Thymus (tissue), 11 donors: ENCODE results near the gene MLKL. TPM values are rescaled to one million over a fixed set of nuclear protein-coding genes. Genes with fewer than 3 reads are reported as not detected.
A peak's percentile ranks its signal among the peaks of the same experiment; 100 is the strongest.

Source experiments
- DNase-seq, 9 donors: peaks; one replicate each; pipeline ENCODE4 v3.0.0-alpha.2; 2013; ENCODE audit warnings: low spot score in 9 of 9, low read depth in 6 of 9, missing footprints in 1 of 9
- H3K27ac ChIP-seq, 2 donors: one replicate each; pipeline ENCODE4 v1.5.1; 2013; ENCODE audit warnings: control low read depth in 1 of 2, low read depth in 1 of 2, low read length in 1 of 2, mild to moderate bottlenecking in 1 of 2, moderate library complexity in 1 of 2
- H3K27me3 ChIP-seq, 2 donors: one replicate each; pipeline ENCODE4 v1.5.1; 2013; ENCODE audit warnings: low read length in 1 of 2; ENCODE audit not compliant: control insufficient read depth in 2 of 2, insufficient read depth in 1 of 2
- H3K36me3 ChIP-seq, 2 donors: one replicate each; pipeline ENCODE4 v1.5.1; 2013; ENCODE audit warnings: low read length in 1 of 2, mild to moderate bottlenecking in 1 of 2, moderate library complexity in 1 of 2; ENCODE audit not compliant: control insufficient read depth in 2 of 2, insufficient read depth in 2 of 2
- H3K4me1 ChIP-seq, 2 donors: one replicate each; pipeline ENCODE4 v1.5.1; 2013; ENCODE audit warnings: low read length in 2 of 2; ENCODE audit not compliant: control insufficient read depth in 2 of 2, insufficient read depth in 2 of 2
- H3K4me3 ChIP-seq, 2 donors: one replicate each; pipeline ENCODE4 v1.5.1; 2013; ENCODE audit warnings: low read length in 2 of 2, control low read depth in 1 of 2, mild to moderate bottlenecking in 1 of 2
- H3K9me3 ChIP-seq, 2 donors: one replicate each; pipeline ENCODE4 v1.5.1; 2013; ENCODE audit warnings: low read length in 1 of 2, mild to moderate bottlenecking in 1 of 2; ENCODE audit not compliant: control insufficient read depth in 2 of 2, insufficient read depth in 1 of 2
- WGBS: extraction: QIAGEN DNeasy Blood & Tissue Kit; methylation state at CpG from one replicate; pipeline ENCODE4 v1.1.7; 2013; 5-methylcytosine and 5-hydroxymethylcytosine counted together
- polyA plus RNA-seq: library from polyadenylated mRNA; stranded (reverse); fragments of 200-250 nt; gene quantifications from one replicate; pipeline ENCODE4 v1.2.3, GENCODE V29; 2013
- total RNA-seq: library from RNA; stranded (reverse); fragments of 120-200 nt; gene quantifications from one replicate; pipeline ENCODE4 v1.2.4, GENCODE V29; 2013
- donor health status: healthy.

MLKL gene
- total and polyA plus RNA-seq, 2 donors, result 11.2 to 34.4 TPM

DNA sequence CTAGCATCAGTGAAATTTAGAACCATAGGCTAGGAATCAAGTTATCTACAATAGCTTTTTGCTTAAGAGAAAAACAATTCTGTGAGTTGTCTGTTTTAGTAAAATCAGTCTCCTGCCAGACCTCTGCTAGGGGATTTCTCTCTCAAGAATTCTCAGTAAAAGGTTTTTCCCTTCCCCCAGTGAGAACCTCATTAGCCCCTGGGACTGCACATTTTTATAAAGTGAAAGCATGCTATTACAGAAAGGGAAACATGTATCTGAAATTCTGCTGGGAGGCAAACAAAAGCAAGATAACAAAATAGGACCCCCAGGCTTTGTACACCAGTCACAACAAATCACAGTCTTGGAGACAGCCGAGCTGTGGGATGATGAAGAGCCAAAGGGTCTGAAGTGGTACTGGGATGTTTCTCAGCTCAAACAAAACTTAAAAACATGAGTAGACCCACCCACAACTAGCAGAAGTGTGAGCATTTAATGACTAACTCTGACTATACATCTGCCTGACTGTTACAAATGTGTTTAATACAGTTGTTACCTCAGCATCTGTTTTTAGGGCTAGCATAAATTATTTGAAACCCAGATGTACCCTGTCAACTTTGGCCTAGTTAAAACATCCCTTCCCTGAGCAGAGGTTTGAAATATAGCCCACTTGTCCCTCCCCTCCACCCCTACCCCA lies 73.8 kb downstream of the MLKL start:
- no peak overlapping the region for H3K27ac ChIP-seq
- 0% methylated on average over 1 of the region's 1 CpG for WGBS
- no peak overlapping the region for H3K4me3 ChIP-seq
- no peak for DNase-seq
- H3K36me3 ChIP-seq, result peaks cover 83 to 97% of the 10 kb centered on the region in 2 donors
- no peaks in the 10 kb centered on the region for H3K4me1 ChIP-seq
- no peaks in the 10 kb centered on the region for H3K27me3 ChIP-seq
- no peaks in the 10 kb centered on the region for H3K9me3 ChIP-seq

DNA sequence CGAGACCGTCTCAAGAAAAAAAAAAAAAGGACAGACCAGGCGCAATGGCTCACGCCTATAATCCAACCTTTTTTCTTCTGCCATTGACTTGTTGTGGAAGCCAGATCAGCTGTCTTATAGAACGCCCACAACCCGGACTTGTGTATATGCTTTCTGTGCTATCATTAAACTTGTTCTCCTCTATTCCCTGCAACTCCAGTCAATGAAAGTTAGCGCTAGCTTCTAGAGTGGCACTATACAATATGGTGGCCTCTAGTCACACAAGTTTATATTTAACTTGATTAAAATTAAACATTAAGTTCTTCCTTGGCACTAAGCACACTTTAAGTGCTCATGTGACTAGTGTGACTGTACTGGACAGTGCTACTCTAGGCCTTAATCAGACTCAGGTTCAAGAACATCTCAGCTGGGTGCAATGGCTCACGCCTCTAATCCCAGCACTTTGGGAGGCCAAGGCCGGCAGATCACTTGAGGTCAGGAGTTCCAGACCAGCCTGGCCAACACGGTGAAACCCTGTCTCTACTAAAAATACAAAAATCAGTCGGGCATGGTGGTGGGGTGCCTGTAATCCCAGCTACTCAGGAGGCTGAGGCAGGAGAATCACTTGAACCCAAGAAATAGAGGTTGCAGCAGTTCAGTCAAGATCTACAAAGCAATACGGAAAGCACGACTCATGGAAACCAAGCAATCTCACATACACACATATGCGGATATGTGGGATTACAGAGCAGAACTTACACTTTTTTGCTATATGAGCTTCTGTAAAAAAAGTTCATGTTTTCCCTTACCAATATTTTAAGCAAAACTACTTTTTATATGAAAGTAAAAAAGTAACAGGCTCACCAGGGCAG lies 74.9 kb downstream of the MLKL start:
- Histone ChIP-seq H3K4me3 (no peak overlapping the region), H3K9me3 (no peaks in the 10 kb centered on the region), H3K27me3 (no peaks in the 10 kb centered on the region), H3K36me3 (peaks cover 83 to 93% of the 10 kb centered on the region in 2 donors), H3K4me1 (no peaks in the 10 kb centered on the region), H3K27ac (no peak overlapping the region)
- WGBS, result 98% methylated on average over 14 of the region's 14 CpGs
- no peak for DNase-seq

DNA sequence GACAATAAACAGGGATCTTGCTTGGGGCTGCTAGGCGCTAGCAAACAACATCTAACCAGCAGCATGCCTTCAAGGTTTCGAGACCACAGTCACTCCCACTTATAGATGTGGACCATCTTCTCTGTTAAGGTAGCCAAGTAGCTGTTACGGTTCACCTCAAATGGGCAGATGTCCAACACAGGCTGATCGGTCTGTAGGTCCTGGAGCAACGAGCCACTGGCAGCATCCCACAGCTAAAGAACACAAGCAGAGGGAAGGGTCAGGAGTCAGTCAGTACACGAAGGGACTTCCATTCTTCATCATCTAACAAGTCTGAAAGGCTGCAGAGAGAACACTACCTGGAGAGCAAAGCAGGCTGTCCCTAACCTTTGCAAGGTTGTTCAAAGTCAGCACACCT lies 76.8 kb downstream of the MLKL start:
- WGBS, result 96% methylated on average over 6 of the region's 6 CpGs
- H3K36me3 ChIP-seq, result peaks cover 76 to 91% of the 10 kb centered on the region in 2 donors
- DNase-seq, result no peak

DNA sequence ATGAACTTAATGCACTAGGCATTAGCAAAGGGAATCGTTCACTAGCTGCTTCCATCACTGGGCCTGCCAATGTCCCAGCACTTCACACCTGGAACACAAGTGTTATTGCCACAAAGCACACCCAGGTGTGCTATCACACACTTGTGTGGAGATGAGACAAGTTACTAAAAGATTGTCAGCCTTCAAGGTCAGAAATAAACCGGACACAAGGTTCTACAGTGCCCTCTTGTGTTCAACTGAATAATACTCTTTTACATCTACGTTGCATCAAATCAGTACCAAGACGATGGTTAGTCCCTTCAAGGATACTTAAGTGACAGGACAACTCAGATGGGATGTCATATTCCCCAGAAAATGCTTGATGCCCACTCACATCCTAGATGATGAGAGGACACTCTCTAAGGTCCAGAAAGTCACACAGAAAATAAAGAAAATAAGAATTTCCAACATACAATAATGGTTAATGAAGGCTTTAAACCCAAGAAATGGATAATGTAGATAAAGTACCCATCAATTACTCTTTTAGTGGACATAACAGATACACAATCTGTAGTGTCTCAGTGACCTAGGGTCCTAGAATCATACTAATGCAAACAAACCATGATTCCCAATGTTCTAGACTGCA lies 77.3 kb downstream of the MLKL start:
- no peaks in the 10 kb centered on the region for H3K9me3 ChIP-seq
- H3K27me3 ChIP-seq, result no peaks in the 10 kb centered on the region
- H3K4me3 ChIP-seq, result no peak overlapping the region
- WGBS, result 68% methylated on average over 4 of the region's 4 CpGs
- no peaks in the 10 kb centered on the region for H3K4me1 ChIP-seq
- DNase-seq, result peak in 3 of 9 donors; percentile 17 to 66 (median 41)
- H3K27ac ChIP-seq, result no peak overlapping the region
- peaks cover 73 to 87% of the 10 kb centered on the region in 2 donors for H3K36me3 ChIP-seq

More for the DNA sequence above, 76.8 kb downstream of the MLKL start:
- Histone ChIP-seq H3K9me3 (no peaks in the 10 kb centered on the region), H3K4me3 (no peak overlapping the region), H3K27ac (no peak overlapping the region), H3K27me3 (no peaks in the 10 kb centered on the region), H3K4me1 (no peaks in the 10 kb centered on the region)

DNA sequence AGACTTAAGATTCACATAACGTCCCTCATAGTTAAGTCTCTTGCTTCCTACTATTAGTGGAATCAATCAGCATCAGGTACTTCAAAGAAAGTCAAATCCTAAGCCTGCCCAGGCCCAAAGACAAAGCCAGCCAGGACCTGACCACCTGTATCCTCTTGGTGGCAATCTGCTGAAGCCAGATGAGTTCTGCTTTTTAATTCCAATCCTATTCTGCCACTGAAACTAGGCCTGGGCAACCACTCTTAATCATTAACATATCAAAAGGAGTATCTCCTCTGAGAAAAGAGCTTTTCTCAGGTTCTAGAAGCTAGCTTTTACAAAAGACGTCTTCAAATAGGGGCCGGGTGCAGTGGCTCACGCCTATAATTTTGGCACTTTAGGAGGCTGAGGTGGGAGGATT lies 78.7 kb downstream of the MLKL start:
- no peaks in the 10 kb centered on the region for H3K9me3 ChIP-seq
- DNase-seq, result no peak
- H3K4me1 ChIP-seq, result no peaks in the 10 kb centered on the region
- H3K36me3 ChIP-seq, result peaks cover 65 to 80% of the 10 kb centered on the region in 2 donors
- no peaks in the 10 kb centered on the region for H3K27me3 ChIP-seq
- H3K27ac ChIP-seq, result no peak overlapping the region
- H3K4me3 ChIP-seq, result no peak overlapping the region
- WGBS, result over 99% methylated on average over 4 of the region's 4 CpGs

Other genes starting within 250 kb of the MLKL start
- 38.4 TPM for gene GLG1, start 93.7 kb downstream of the MLKL start, total RNA-seq
- 31.7 TPM for gene GLG1, start 93.7 kb downstream of the MLKL start, polyA plus RNA-seq
- gene RFWD3, start 34.0 kb downstream of the MLKL start, total RNA-seq, result 29.7 TPM
- 11.6 TPM for gene RFWD3, start 34.0 kb downstream of the MLKL start, polyA plus RNA-seq
- gene FA2H, start 74.0 kb upstream of the MLKL start, total RNA-seq, result 2.0 TPM
- gene FA2H, start 74.0 kb upstream of the MLKL start, polyA plus RNA-seq, result 2.9 TPM